Upper lobe of left lung (tissue), 6 donors: ENCODE data around the gene IFT25. TPM values are rescaled to one million over a fixed set of nuclear protein-coding genes. Genes with fewer than 3 reads are reported as not detected.

Experiments used
- ATAC-seq, 2 donors: fragments of 200-7000 bp; cut with Tn5 transposase; one replicate each; pipeline ENCODE4 v1.9.1; 2022; ENCODE audit warnings: mild to moderate bottlenecking in 2 of 2, moderate library complexity in 2 of 2; ENCODE audit not compliant: low FRiP score in 2 of 2
- DNase-seq, 2 donors: peaks; one replicate each; pipeline ENCODE4 v3.0.0-alpha.2; 2019 to 2020
- H3K27ac ChIP-seq, 4 donors: fragments of 200-600 bp; sonication (generic); one replicate each; pipeline ENCODE4 v1.5.1; 2016 to 2019
- H3K27me3 ChIP-seq, 4 donors: fragments of 200-600 bp; sonication (generic); one replicate each; pipeline ENCODE4 v1.5.1; 2017 to 2019
- H3K36me3 ChIP-seq, 4 donors: fragments of 200-600 bp; sonication (generic); one replicate each; pipeline ENCODE4 v1.5.1; 2016 to 2019
- H3K4me1 ChIP-seq, 4 donors: fragments of 200-600 bp; sonication (generic); one replicate each; pipeline ENCODE4 v1.5.1; 2018 to 2019
- H3K4me3 ChIP-seq, 4 donors: fragments of 200-600 bp; sonication (generic); one replicate each; pipeline ENCODE4 v1.5.1; 2017 to 2019; ENCODE audit warnings: mild to moderate bottlenecking in 2 of 4, moderate library complexity in 1 of 4
- H3K9me3 ChIP-seq, 4 donors: fragments of 200-600 bp; sonication (generic); one replicate each; pipeline ENCODE4 v1.5.1; 2018 to 2019
- CTCF ChIP-seq, 6 experiments: fragments of 450-650 bp in 4 of 6; fragments of 200-600 bp in 2 of 6; sonication (generic) in 2 of 6; IDR thresholded peaks; one replicate each; pipeline ENCODE4 v1.5.1; 2016 to 2019; ENCODE audit warnings: antibody characterized with exemption in 6 of 6
- EP300 ChIP-seq, 4 donors: sonication (generic); formaldehyde crosslinking; IDR thresholded peaks; one replicate each; pipeline ENCODE4 v1.5.1; 2017; ENCODE audit warnings: antibody characterized with exemption in 4 of 4, control low read depth in 2 of 4
- POLR2A ChIP-seq, 4 donors: fragments of 450-650 bp; IDR thresholded peaks; one replicate each; pipeline ENCODE4 v1.5.1; 2016 to 2017; ENCODE audit warnings: antibody characterized with exemption in 4 of 4, mild to moderate bottlenecking in 2 of 4
- POLR2AphosphoS5 ChIP-seq, 2 donors: sonication (generic); formaldehyde crosslinking; IDR thresholded peaks; one replicate each; pipeline ENCODE4 v1.5.1; 2017; ENCODE audit warnings: antibody characterized with exemption in 2 of 2
- WGBS, 2 donors: methylation state at CpG; one replicate each; pipeline ENCODE4 v1.1.5; 2017 to 2018; 5-methylcytosine and 5-hydroxymethylcytosine counted together
- total RNA-seq, 6 donors: library from RNA; depleted of rRNA in 4 of 6; stranded (reverse); fragments of >200 nt in 4 of 6; gene quantifications; one replicate each; pipeline versions ENCODE4 v1.1.0 to v1.2.1, GENCODE V29; 2016 to 2021
- donor health status: DM: no; HTN: no; CAD: no; lungs with moderate emphysema.
- donor health status: DM: no; HTN: yes; CAD: no; lungs with severe emphysema.

The IFT25 gene
- total RNA-seq, 6 donors from 2014 or later = 11.1 to 35.5 (median 15.8) TPM

GRCh38 chr1:53927376-53927881 lies 18.1 kb downstream of the IFT25 start:
- no peaks in the 10 kb centered on the region for H3K27me3 ChIP-seq
- H3K27ac ChIP-seq = no peak overlapping the region
- H3K36me3 ChIP-seq = peaks cover 0 to 43% (median 14%) of the 10 kb centered on the region in 4 donors
- 91 to 98% methylated on average over 2 of the region's 2 CpGs for WGBS, 2 donors
- no peaks in the 10 kb centered on the region for H3K9me3 ChIP-seq
- no peak overlapping the region for H3K4me3 ChIP-seq
- H3K4me1 ChIP-seq = no peaks in the 10 kb centered on the region
- no peak for TF ChIP-seq EP300 (IDR thresholded peaks at IDR 0.05)
- TF ChIP-seq POLR2AphosphoS5 (IDR thresholded peaks at IDR 0.05) = no peak
- TF ChIP-seq POLR2A (IDR thresholded peaks at IDR 0.05) = no peak
- no peak for TF ChIP-seq CTCF (IDR thresholded peaks at IDR 0.05)
- ATAC-seq (no peak), DNase-seq (no peak)

- ATAC-seq (no peak), DNase-seq (no peak)
- Histone ChIP-seq H3K27ac (no peak overlapping the region), H3K36me3 (peaks cover 0 to 37% (median 18%) of the 10 kb centered on the region in 4 donors), H3K27me3 (no peaks in the 10 kb centered on the region), H3K4me3 (no peak overlapping the region), H3K4me1 (no peaks in the 10 kb centered on the region), H3K9me3 (no peaks in the 10 kb centered on the region)
- 78 to 90% methylated on average over 3 of the region's 3 CpGs for WGBS, 2 donors
- TF ChIP-seq POLR2A (IDR thresholded peaks at IDR 0.05) (no peak), CTCF (IDR thresholded peaks at IDR 0.05) (no peak), POLR2AphosphoS5 (IDR thresholded peaks at IDR 0.05) (no peak), EP300 (IDR thresholded peaks at IDR 0.05) (no peak)
Measured at GRCh38 chr1:53919675-53920066, 25.8 kb downstream of the IFT25 start.

GRCh38 chr1:53918343-53918742 lies 27.2 kb downstream of the IFT25 start:
- DNase-seq (no peak), ATAC-seq (no peak)
- Histone ChIP-seq H3K9me3 (no peaks in the 10 kb centered on the region), H3K4me1 (no peaks in the 10 kb centered on the region), H3K36me3 (peaks cover 0 to 28% (median 17%) of the 10 kb centered on the region in 4 donors), H3K4me3 (no peak overlapping the region), H3K27ac (no peak overlapping the region), H3K27me3 (no peaks in the 10 kb centered on the region)
- 84 to 88% methylated on average over 5 of the region's 5 CpGs for WGBS, 2 donors
- TF ChIP-seq POLR2AphosphoS5 (IDR thresholded peaks at IDR 0.05) = no peak
- no peak for TF ChIP-seq POLR2A (IDR thresholded peaks at IDR 0.05)
- no peak for TF ChIP-seq EP300 (IDR thresholded peaks at IDR 0.05)

GRCh38 chr1:53913352-53914033 lies 32.0 kb downstream of the IFT25 start:
- TF ChIP-seq POLR2A (IDR thresholded peaks at IDR 0.05) = no peak
- TF ChIP-seq EP300 (IDR thresholded peaks at IDR 0.05) = no peak
- no peak for TF ChIP-seq POLR2AphosphoS5 (IDR thresholded peaks at IDR 0.05)
- no peak for TF ChIP-seq CTCF (IDR thresholded peaks at IDR 0.05)
- no peaks in the 10 kb centered on the region for H3K27me3 ChIP-seq
- H3K4me3 ChIP-seq = no peak overlapping the region
- ATAC-seq = no peak
- DNase-seq = no peak
- WGBS, 2 donors = 78 to 79% methylated on average over 5 of the region's 5 CpGs
- H3K4me1 ChIP-seq = peaks cover 0 to 3% (median 0%) of the 10 kb centered on the region in 4 donors
- H3K36me3 ChIP-seq = peaks cover 0 to 12% (median 4%) of the 10 kb centered on the region in 4 donors
- no peaks in the 10 kb centered on the region for H3K9me3 ChIP-seq
- H3K27ac ChIP-seq = no peak overlapping the region

GRCh38 chr1:53911442-53911841 lies 34.1 kb downstream of the IFT25 start:
- DNase-seq (no peak), ATAC-seq (no peak)
- Histone ChIP-seq H3K27me3 (no peaks in the 10 kb centered on the region), H3K4me3 (no peak overlapping the region), H3K36me3 (peaks cover 0 to 11% (median 4%) of the 10 kb centered on the region in 4 donors), H3K27ac (no peak overlapping the region), H3K9me3 (no peaks in the 10 kb centered on the region), H3K4me1 (peaks cover 0 to 3% (median 0%) of the 10 kb centered on the region in 4 donors)
- TF ChIP-seq EP300 (IDR thresholded peaks at IDR 0.05) (no peak), POLR2AphosphoS5 (IDR thresholded peaks at IDR 0.05) (no peak), POLR2A (IDR thresholded peaks at IDR 0.05) (no peak), CTCF (IDR thresholded peaks at IDR 0.05) (no peak)
- WGBS, 2 donors = 94 to 97% methylated on average over 4 of the region's 4 CpGs
